Uterus (tissue), 2 donors: Measurements from ENCODE around the gene OTP.

Source experiments
- CTCF ChIP-seq, 4 experiments: fragments of 200-600 bp in 2 of 4; fragments of 450-650 bp in 2 of 4; sonication (generic) in 2 of 4; IDR thresholded peaks; one replicate each; pipeline ENCODE4 v1.5.1; 2016 to 2019; ENCODE audit warnings: antibody characterized with exemption in 4 of 4, mild to moderate bottlenecking in 2 of 4, moderate library complexity in 1 of 4
- POLR2A ChIP-seq, 2 donors: fragments of 450-650 bp; IDR thresholded peaks; one replicate each; pipeline ENCODE4 v1.6.1; 2016; ENCODE audit warnings: antibody characterized with exemption in 2 of 2, mild to moderate bottlenecking in 1 of 2, moderate library complexity in 1 of 2

- TF ChIP-seq CTCF (IDR thresholded peaks at IDR 0.05) (no peak), POLR2A (IDR thresholded peaks at IDR 0.05) (no peak)
Measured at GRCh38 chr5:77621440-77621839, 17.1 kb downstream of the OTP start.
